Spleen (tissue), 7 donors: ENCODE results near the gene PRDX6.

Source experiments
- POLR2A ChIP-seq, 3 donors: fragments of 450-650 bp; IDR thresholded peaks; one replicate each; pipeline ENCODE4 v1.5.1; 2017; ENCODE audit warnings: antibody characterized with exemption in 3 of 3, mild to moderate bottlenecking in 1 of 3
- TF ChIP-seq, protein P1 (sequence below), 11 experiments: fragments of 200-600 bp in 7 of 11; fragments of 450-650 bp in 4 of 11; sonication (generic) in 4 of 11; IDR thresholded peaks in 8 of 11; conservative IDR thresholded peaks in 3 of 11; 1 replicate in 7 of 11; 2 replicates in 4 of 11; pipeline versions ENCODE4 v1.4.0 to v1.8.0; 2016 to 2021; ENCODE audit warnings: antibody characterized with exemption in 11 of 11, inconsistent platforms in 4 of 11, mild to moderate bottlenecking in 1 of 11
- donor health status: DM: no; HTN: no; CAD: no; lungs with moderate emphysema.
- donor health status: DM: no; HTN: no; CAD: no.
- donor health status: DM: no; HTN: no; CAD: no.

GRCh38 chr1:173433751-173434326 lies 43.3 kb upstream of the PRDX6 start:
- TF ChIP-seq POLR2A (IDR thresholded peaks at IDR 0.05) = no peak
- TF ChIP-seq, protein P1, sequence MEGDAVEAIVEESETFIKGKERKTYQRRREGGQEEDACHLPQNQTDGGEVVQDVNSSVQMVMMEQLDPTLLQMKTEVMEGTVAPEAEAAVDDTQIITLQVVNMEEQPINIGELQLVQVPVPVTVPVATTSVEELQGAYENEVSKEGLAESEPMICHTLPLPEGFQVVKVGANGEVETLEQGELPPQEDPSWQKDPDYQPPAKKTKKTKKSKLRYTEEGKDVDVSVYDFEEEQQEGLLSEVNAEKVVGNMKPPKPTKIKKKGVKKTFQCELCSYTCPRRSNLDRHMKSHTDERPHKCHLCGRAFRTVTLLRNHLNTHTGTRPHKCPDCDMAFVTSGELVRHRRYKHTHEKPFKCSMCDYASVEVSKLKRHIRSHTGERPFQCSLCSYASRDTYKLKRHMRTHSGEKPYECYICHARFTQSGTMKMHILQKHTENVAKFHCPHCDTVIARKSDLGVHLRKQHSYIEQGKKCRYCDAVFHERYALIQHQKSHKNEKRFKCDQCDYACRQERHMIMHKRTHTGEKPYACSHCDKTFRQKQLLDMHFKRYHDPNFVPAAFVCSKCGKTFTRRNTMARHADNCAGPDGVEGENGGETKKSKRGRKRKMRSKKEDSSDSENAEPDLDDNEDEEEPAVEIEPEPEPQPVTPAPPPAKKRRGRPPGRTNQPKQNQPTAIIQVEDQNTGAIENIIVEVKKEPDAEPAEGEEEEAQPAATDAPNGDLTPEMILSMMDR (IDR thresholded peaks at IDR 0.05 in 8 of 11, conservative IDR thresholded peaks at IDR 0.05 in 3 of 11) = no peak
